Thyroid gland (tissue), 4 donors: ENCODE results near the gene TRIM3.

Experiments used
- CTCF ChIP-seq, 6 experiments: fragments of 200-600 bp in 3 of 6; fragments of 450-650 bp in 3 of 6; sonication (generic) in 3 of 6; IDR thresholded peaks; one replicate each; pipeline ENCODE4 v1.5.1; 2016 to 2019; ENCODE audit warnings: antibody characterized with exemption in 6 of 6, mild to moderate bottlenecking in 2 of 6, inconsistent platforms in 1 of 6, moderate library complexity in 1 of 6
- POLR2A ChIP-seq, 2 donors: fragments of 450-650 bp; IDR thresholded peaks; one replicate each; pipeline ENCODE4 v1.6.1; 2017; ENCODE audit warnings: antibody characterized with exemption in 2 of 2, mild to moderate bottlenecking in 2 of 2, moderate library complexity in 1 of 2

- TF ChIP-seq CTCF (IDR thresholded peaks at IDR 0.05) (no peak), POLR2A (IDR thresholded peaks at IDR 0.05) (no peak)
These were observed 1.2 kb upstream of the TRIM3 start for GRCh38 chr11:6474806-6475500.
